ENCODE measurements around the gene KRTAP24-1. TPM values are rescaled to one million over a fixed set of nuclear protein-coding genes. Genes with fewer than 3 reads are reported as not detected.

Gene KRTAP24-1
- total RNA-seq, 1 donor from 2014 or later: not detected

GRCh38 chr21:30234643-30235042 is 48.1 kb downstream of the KRTAP24-1 start:
- no peak for DNase-seq (ENCODE audit: low read depth in 2 of 2)

DNA sequence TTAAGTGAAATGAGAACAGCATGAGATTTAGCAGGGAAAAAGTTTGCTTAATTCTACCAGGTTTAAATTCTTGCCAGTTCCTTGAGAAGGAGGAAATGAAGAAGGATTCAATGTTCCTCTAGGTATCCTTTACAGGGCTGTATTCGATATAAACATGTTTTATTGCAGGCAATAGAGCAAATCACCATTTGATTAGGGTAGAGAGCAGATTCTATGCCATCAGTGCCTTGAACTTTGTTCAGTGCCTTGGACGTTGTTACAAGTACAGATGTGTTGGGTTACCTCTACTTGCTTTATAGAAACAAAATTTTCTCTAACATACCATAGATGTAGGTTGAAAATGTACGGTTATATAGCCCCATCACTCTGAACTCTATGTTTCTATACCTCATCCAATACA is 48.7 kb downstream of the KRTAP24-1 start:
- no peak for DNase-seq (ENCODE audit: low read depth in 2 of 2)

GRCh38 chr21:30233228-30234020 is 49.3 kb downstream of the KRTAP24-1 start:
- no peak for DNase-seq (ENCODE audit: low read depth in 2 of 2)

- no peak for DNase-seq (ENCODE audit: low read depth in 2 of 2)
Measured at GRCh38 chr21:30232011-30232410, 50.7 kb downstream of the KRTAP24-1 start.

Other genes starting within 250 kb of the KRTAP24-1 start
- not detected in 2 replicates for gene CLDN17, start 116.1 kb downstream of the KRTAP24-1 start, total RNA-seq
- not detected in 2 replicates for gene CLDN8, start 66.9 kb downstream of the KRTAP24-1 start, total RNA-seq
- not detected in 2 replicates for gene KRTAP25-1, start 6.6 kb upstream of the KRTAP24-1 start, total RNA-seq
- gene KRTAP26-1, start 37.4 kb upstream of the KRTAP24-1 start, total RNA-seq: not detected in 2 replicates
- gene KRTAP27-1, start 54.7 kb upstream of the KRTAP24-1 start, total RNA-seq: not detected in 2 replicates
- not detected in 2 replicates for gene KRTAP23-1, start 65.7 kb upstream of the KRTAP24-1 start, total RNA-seq
- not detected in 2 replicates for gene KRTAP13-2, start 89.3 kb upstream of the KRTAP24-1 start, total RNA-seq
- not detected in 2 replicates for gene KRTAP13-1, start 113.1 kb upstream of the KRTAP24-1 start, total RNA-seq
- not detected in 2 replicates for gene KRTAP13-3, start 143.0 kb upstream of the KRTAP24-1 start, total RNA-seq
- gene KRTAP13-4, start 147.3 kb upstream of the KRTAP24-1 start, total RNA-seq: not detected in 2 replicates
- not detected in 2 replicates for gene KRTAP15-1, start 157.3 kb upstream of the KRTAP24-1 start, total RNA-seq
- gene KRTAP19-1, start 197.4 kb upstream of the KRTAP24-1 start, total RNA-seq: not detected in 2 replicates
- not detected in 2 replicates for gene KRTAP19-2, start 204.5 kb upstream of the KRTAP24-1 start, total RNA-seq
- gene KRTAP19-3, start 209.1 kb upstream of the KRTAP24-1 start, total RNA-seq: not detected in 2 replicates
- gene KRTAP19-4, start 214.2 kb upstream of the KRTAP24-1 start, total RNA-seq: not detected in 2 replicates
- not detected in 2 replicates for gene KRTAP19-5, start 219.2 kb upstream of the KRTAP24-1 start, total RNA-seq

Measured in lung microvascular endothelial cell (primary cell).